GM12874 (cell line): ENCODE measurements around the gene P2RX1.

ENCODE experiments used
- TF ChIP-seq, protein P1 (sequence below): IDR thresholded peaks from 2 replicates; pipeline ENCODE4 v1.5.1; 2011; ENCODE audit warnings: low read depth, mild to moderate bottlenecking, control low read depth, low read length, moderate library complexity; ENCODE audit not compliant: insufficient read depth

The P2RX1 gene

DNA sequence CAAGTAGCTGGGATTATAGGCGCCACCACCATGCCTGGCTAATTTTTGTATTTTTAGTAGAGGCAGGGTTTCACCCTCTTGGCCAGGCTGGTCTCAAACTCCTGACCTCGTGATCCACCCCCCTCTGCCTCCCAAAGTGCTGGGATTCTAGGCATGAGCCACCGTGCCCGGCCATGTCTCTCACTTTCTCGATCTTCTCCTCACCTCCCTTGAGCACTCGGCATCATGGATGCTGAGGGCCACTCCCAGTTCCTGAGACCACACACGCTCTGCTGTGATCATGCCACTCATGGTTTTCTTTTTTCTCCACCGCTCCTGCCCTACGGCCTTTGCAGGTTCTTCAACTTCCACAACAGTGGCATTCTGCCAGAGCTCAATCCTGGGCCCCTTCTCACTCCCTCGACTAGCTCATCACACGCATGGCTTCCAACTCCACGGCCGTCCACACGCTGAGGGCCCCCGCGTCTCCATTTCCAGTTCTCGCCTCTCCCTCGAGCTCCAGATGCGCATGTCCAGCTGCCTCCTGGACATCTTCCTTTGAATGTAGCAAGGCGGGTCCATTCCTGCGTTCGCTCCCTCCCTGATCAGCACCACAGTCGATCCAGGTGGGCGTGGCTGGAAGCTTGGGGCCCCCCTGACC is 64.7 kb downstream of the P2RX1 start:
- TF ChIP-seq, protein P1, sequence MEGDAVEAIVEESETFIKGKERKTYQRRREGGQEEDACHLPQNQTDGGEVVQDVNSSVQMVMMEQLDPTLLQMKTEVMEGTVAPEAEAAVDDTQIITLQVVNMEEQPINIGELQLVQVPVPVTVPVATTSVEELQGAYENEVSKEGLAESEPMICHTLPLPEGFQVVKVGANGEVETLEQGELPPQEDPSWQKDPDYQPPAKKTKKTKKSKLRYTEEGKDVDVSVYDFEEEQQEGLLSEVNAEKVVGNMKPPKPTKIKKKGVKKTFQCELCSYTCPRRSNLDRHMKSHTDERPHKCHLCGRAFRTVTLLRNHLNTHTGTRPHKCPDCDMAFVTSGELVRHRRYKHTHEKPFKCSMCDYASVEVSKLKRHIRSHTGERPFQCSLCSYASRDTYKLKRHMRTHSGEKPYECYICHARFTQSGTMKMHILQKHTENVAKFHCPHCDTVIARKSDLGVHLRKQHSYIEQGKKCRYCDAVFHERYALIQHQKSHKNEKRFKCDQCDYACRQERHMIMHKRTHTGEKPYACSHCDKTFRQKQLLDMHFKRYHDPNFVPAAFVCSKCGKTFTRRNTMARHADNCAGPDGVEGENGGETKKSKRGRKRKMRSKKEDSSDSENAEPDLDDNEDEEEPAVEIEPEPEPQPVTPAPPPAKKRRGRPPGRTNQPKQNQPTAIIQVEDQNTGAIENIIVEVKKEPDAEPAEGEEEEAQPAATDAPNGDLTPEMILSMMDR = no peak

DNA sequence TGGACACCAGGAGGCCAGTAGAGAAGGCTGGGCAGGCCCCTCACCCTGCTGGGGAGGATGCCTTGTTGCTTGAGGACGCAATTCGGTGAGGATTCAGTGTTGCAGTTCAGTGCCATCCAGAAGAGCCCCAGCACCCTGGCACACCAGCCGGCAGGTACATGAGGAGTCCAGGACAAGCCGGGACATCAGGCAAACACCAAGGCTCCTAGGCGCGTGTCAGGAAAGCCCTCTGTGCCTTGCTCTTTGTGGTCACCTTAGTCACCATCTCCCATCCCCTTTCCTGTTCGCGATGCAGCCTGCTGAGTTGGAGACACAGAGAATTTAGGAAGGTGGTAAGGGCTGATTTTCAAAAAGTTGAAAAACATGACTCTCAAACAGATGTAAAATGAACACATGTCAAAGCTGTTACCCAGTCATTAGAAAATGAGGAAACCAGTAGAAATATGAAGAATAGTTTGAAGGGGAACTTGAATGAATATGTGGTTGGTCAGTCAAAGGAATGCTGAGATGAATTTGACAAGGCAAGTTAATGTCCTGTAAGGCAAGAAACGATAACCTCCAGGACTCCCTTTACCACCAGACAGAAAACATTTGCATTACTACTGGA is 67.9 kb downstream of the P2RX1 start:
- TF ChIP-seq, protein P1 = no peak

DNA sequence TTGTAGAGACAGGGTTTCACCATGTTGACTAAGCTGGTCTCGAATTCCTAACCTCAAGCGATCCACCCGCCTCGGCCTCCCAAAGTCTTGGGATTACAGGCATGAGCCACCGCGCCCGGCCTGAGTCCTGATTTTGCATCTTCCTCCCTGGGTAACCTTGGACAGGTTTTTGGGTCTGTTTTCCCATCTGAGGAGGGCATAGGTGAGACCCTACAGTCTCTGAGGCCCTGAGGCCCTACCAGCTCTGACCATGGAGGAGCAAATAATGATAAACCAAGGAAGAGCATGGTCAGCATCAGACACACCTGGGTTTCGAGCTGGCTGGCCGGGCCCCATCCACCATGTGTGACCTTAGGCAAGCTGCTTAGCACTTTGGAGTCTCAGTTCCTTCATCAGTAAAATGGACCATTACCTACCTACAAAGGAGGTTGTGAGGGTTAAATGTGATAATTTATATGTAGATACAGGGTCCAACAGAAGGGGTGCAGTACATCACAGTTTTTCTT is 69.0 kb downstream of the P2RX1 start:
- TF ChIP-seq, protein P1 = no peak
